GM18502 (cell line): ENCODE data around the gene ALG2.
A peak's percentile ranks its signal among the peaks of the same experiment; 100 is the strongest.

Experiments
- ATAC-seq: cut with Tn5 transposase; IDR thresholded peaks from one replicate; pipeline ENCODE4 v1.9.1; 2021; ENCODE audit warnings: mild to moderate bottlenecking; ENCODE audit not compliant: unreplicated experiment, poor library complexity

Gene ALG2, protein sequence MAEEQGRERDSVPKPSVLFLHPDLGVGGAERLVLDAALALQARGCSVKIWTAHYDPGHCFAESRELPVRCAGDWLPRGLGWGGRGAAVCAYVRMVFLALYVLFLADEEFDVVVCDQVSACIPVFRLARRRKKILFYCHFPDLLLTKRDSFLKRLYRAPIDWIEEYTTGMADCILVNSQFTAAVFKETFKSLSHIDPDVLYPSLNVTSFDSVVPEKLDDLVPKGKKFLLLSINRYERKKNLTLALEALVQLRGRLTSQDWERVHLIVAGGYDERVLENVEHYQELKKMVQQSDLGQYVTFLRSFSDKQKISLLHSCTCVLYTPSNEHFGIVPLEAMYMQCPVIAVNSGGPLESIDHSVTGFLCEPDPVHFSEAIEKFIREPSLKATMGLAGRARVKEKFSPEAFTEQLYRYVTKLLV

DNA sequence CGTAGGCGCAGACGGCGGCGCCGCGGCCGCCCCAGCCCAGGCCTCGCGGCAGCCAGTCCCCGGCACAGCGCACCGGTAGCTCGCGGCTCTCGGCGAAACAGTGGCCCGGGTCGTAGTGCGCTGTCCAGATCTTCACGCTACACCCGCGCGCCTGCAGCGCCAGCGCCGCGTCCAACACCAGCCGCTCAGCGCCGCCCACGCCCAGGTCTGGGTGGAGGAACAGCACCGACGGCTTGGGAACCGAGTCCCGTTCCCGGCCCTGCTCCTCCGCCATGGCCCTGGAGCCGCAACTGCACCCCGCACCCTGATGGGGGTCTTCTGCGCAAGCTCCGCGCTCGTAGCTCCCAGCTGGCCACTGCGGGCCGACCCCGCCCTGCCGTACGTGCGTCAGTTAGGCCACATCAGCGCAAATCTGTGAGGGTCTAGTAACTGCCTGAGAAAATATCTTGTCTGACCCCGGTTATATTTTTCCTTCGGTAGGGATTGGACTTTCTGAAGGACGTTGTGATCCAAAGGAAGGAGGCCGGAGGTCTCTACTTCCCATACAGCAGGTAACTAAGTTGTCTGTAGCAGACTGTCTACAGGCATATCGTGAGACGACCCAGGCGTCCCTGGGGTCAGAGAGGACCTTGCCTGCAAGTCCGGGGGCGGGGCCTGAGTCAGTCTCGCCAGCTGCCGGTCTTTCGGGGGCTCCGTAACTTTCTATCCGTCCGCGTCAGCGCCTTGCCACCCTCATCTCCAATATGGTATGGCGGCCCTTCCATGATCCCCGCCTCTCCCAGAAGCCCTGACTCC is at the start of gene ALG2, which contains the start of gene SEC61B:
Gene ALG2 (minus strand): TSS at position 322 of the 795 bp plus-strand sequence. CDS start 48 bp downstream, at position 274.
Gene SEC61B (plus strand): TSS at position 662 of the 795 bp plus-strand sequence. CDS start 82 bp downstream, at position 744.
- peak; percentile 93 for ATAC-seq

DNA sequence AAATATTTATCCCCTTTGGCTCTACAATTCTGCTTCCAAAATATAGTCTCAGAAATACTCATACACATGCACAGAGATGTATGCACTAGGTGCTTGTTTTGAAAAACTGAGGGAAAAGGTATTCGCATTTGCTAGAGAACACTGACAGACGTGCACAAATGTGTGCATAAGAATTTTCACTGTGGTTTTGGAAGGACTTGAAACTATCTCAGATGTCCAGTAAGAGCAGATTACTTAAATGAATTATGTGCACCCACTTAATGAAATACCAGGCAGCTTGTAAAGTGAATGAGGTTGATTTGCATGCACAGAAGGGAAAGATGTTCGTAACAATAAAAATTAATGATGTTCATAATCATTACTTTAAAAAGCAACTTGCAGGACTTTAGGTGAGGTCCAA is 48.7 kb upstream of the ALG2 start:
- no peak for ATAC-seq

DNA sequence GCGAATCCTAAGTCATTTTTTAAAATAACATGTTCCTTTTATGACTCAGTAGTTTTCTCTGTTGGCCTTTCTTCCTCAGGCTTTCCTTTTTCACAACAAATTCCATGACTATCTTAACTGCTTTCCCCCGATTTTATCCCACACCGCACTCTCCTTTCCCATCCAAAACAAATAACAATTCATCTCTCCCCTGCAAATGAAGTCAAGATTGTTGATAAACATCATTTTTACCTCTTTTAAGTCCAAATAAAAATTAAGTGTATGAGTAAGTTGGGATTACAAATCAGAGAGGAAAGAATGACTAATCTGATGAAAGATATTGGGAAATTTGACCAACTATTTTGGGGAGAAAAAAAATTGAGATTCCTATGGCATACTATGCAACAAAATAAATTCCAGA is 47.7 kb upstream of the ALG2 start:
- ATAC-seq: no peak

DNA sequence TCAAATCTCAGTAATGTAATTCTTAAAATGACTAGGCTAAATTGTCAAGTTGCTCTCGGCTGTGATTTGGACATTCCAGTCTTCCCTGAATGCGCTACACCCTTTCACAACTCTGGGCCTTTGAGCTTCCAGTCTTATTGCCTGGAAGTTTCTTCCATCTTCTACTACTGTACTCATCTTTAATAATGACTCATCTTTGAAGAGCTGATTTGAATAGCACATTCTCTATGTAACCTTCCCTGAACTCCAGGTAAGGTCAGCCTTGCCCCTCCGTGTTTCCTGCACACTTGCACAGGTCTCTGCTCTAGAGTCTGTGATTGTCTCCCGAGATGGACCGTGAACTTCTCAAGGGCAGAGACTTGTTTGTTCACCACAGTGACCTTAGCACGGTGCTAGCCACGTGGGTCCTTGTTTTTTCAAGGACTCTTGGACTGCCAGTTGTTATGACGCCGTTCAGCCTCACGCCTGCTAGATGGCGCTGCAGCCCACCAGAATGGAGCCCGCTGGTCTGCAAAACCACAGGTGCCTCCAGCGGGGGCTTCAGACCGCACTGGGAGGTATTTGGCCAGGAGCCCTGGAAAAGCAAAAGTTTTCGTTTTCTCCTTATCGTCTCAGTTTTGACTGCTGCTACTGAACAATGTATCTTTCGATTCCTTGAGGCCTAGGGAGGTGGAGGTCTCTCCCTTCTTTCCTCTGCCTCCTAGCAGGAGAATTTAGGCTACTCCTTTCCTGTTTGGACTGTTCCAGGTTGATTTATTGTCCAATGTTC is 44.7 kb upstream of the ALG2 start:
- ATAC-seq: peak; percentile 73

DNA sequence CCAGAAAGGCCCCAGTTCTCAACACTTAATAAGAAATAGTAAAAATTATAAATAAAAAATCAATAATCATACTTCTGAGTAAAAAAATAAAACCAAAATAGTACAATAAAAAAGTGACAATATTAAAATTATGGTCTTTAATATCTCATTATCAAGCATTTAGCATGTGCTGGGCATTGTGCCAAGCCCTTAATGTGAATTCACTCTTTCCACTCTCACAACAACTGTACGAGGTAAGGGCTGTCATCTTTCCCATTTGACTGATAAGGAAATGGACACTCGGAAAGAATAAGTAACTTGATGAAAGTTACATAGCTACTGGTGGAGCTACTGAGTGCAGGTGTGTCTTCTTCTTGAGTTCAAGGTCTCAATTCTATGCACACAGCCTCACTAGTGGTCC is 43.9 kb upstream of the ALG2 start:
- no peak for ATAC-seq

DNA sequence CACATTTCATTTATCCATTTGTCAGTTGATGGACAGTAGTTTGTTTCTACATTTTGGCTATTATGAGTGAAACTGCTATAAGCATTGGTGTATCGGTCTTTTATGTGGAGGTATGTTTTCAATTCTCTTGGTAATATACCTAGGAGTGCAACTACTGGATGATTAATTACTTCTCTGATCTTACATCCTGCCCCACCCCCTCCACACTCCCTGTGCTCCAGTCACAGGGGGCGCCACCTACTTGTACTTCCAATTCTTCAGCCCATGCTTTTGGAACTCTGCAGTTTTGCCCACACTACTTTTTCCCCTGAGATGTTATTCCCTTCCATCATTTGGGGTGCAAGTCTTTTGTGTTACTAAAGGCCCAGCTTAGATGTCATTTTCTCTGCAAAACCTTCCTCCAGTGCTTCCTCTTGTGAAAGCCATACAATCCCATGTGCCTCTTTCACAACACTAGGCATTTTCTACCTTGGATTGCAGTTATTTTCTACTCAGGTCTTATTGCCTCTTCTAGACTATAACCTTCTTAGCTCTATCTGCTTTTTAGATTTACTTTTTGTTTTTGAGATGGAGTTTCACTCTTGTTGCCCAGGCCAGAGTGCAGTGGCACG is 42.4 kb upstream of the ALG2 start:
- ATAC-seq: no peak

DNA sequence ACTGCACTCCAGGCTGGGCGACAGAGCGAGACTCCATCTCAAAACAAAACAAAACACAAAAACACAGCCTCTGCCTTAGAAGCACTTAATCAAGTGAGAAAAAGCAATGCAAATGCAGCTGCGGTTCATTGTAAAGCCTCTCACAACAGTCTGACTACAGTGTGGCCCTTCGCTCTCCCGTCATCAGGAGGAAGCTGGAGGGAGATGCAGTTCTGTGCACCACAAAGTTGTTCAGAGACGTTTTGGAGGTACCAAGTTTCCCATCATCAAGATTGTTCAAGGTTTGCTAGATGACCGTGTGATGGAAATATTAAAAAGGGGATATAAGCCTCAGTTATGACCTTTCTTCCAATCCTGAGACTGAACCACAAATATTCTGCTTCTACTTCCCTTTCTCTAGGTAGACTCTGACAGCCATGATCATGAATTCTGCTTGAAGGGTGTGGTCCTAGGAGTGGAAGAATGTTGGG is 41.2 kb upstream of the ALG2 start:
- ATAC-seq: peak; percentile 41

DNA sequence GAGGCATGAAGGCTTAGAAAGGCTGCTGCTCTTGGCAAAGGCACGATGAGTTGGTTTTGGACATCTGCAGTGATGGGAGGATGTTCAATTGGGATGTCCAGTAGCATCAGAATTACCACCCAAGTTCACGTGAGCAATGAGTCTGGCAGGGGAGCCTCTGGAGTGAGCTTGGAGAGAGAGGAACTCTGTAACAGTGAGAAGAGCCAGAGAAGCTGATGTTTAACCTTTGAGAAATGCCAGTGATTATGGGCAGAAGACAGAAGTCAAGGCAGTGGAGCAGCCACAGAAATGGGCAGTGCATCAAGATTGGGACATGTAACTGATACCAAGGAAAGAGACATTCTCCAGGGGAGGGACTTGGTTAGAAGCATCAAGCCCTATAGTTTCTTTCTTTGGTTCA is 40.2 kb upstream of the ALG2 start:
- ATAC-seq: no peak

DNA sequence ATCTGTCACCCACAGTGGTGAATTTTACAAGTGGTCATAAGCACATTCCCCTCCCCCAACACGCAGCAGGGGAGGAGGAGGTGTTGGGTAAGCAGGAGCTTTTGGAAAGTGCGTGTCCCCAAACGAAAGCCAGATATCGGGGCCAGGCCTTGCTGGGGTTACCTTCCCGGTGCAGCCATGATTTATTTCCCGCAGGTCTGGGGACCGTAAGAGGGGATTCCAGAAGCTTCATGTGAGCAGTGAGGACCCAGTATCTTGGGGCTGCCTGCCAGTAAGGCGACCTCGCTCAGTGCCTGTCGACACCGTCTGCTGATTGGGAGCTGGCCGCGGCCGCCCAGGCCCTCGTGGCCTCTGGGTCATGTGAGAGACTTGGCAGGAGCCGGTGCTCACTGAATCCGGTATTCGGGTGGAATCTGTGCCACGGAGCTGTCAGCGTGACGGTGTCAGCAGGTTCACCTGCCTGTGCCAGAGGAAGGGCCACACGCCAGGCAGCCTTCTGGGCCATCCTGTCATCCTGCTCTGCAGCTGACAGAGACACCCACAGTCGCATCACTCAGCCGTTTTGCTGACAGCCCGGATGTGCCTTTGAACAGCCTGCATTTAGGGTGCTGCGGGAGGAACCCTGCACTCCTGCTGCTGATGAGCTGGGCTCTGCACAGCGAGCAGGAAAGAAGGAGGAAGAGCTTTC is 37.6 kb upstream of the ALG2 start:
- ATAC-seq: peak; percentile 82

DNA sequence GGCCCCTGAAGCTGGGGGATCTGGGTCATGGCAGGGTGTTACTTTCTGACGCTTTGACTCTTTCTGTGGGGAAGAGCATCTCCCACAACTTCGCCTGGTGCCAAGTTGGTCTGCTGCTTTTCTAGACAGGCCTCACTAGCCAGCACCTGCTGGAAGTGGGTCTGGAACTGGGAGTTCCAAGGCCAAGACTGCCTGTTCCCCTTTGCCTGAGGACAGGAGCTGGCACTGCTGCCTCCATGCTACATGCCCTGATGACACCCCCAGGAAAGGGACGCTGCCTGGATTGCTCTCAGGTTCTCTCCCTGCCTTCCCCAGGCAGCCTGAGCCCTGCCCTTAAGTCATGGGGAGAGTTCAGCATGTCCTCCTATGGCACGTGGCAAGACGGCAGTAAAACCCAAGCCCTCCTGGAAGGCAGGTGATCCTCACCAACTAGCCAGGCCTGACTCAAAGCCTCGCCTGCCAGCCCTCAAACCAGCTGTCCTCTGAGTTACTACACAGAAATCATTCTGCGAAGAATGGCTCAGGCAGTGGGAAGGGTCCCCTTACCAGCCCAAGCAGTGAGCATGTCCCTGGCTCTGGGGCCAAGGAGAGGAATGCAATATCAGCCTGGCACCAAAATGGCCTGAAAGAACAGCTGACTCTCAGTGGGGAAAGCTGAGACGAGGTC is 36.1 kb upstream of the ALG2 start:
- ATAC-seq: no peak

DNA sequence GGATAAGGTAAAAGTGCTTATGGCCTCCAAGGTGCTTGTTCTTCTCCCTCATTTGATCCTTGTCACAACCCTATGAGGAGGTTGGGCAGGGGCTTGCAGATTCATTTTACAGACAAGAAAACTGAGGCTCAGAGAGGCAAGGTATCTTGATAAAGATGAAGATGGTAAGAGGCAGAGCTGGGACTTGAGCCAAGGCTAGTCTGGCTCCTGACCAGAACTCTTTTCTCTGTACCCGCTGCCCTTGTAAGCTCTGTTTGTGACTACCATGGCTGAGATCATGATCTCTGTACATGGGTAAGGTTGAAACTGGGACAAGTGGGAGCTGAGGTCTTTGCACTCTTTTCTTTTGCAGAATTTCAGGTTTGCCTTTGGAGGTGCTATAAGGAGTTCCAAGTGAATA is 33.9 kb upstream of the ALG2 start:
- no peak for ATAC-seq

DNA sequence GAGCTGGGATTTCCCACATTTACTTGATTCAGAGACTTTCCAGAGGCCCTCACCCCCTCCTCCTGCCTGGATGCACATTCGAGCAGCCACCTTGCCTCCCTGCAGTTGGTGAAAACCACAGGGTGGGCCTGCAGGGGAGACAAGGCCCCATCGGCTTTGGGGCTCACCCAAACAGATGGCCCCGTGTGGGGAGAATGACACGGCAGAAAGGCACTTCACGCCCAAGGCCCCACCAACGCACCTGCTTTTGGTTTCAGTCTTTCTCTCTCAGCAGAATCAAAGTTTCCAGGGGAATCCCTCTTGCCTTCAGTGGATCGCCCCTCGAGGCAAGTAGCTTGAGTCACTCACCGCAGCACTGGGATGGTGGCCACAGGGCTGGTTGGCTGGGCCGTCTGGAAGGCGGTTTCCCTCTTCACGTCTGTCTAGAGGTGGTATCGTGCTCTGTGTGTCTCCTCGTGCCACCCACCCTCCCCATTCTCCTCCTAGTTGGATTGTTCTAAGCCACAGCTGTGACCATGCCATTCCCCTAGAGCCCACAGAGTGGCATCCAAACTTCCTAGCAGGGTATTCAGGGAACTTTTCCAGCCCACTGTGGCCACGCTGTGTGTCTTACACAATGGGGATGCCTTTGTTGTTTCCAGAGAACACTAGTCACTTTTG is 32.2 kb upstream of the ALG2 start:
- ATAC-seq: peak; percentile 84

DNA sequence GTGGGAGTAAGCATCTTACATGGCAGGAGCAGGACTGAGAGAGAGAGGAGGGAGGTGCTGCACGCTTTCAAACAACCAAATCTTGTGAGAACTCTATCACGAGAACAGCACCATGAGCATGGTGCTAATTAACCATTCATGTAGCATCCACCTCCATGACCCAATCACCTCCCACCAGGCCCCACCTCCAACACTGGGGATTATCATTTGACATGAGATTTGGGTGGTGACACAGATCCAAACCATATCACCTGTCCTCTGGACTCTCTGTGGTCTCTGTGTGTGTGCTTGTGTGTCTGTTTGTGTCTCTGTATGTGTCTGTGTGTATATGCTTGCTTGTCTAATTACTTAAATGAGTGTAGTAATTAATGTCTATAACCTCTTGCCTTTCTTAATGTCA is 31.4 kb upstream of the ALG2 start:
- ATAC-seq: peak; percentile 47

DNA sequence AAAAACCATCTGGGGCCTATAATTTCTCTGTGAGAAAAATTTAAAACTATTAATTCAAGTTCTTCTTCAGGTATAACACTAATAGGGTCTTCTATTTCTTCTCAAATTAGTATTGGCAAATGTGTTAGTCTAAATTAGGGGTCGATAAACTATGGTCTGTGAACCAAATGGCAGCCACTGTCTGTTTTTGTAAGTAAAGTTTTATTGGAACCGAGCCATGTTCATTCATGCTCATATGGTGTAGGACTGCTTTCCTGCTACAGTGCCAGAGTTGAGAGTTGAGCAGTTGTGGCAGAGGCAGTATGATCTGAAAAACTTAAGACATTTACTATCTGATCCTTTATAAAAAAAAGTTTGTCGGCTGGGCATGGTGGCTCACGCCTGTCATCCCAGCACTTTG is 29.4 kb upstream of the ALG2 start:
- no peak for ATAC-seq

DNA sequence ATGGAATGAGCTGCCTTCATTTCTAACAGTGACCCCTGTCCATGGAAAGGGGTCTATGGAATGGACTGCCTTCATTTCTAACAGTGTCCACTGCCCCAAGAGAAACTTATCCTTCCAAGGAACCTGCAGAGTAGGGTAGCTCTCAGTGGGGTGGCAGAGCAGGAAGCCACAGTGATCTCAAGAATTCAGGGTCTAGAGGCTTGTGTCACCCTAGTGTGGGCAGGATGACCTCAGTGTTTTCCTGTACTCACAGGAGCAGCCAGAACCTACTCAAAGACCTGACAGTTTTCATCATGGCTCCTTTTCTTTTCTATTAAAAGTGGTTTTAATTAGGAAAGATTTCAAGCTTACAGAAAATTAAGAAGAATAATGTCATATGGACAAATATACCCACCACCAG is 27.9 kb upstream of the ALG2 start:
- no peak for ATAC-seq

DNA sequence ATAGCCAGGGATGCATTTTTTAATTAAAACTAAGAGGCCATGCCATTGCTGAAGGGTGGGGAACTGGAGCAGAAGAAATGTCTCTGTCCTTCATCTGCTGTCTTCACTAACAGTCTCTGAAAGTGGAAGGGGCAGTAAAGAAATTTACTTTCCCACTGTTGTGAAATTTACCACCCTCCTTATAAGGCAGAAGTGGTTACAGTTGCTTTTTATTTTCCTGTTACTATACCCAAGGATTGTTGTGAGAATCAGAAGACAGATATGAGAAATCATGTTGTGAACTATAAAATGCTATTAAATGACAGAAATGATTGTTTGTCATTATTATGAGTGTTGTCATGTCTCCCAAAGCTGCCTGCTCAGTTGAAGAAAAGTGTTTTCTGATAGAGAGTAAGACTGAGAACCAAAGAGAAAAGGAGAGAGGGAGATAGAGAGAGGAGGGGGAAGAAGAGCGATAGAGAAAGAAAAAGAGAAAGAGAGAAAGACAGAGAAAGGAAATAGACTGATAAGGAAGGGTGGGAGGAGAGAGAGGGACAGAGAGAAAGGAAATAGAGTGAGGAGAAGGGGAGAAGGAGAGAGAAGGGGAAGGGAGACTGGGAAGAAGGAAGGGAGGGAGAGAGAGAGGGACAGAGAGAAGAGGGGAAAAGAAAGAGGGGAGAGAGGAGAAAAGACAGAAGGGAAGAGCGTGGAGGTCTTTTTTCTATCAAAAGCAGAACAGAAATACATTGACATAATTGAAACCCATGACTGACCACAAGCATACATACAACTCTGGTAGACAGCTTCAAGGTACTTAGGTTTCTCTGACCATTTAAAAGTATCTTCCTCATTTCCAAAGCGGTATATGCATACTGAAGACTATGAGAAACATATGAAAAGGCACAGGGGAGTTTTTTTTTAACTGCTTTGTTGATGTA is 22.9 kb upstream of the ALG2 start:
- peak; percentile 93 for ATAC-seq

DNA sequence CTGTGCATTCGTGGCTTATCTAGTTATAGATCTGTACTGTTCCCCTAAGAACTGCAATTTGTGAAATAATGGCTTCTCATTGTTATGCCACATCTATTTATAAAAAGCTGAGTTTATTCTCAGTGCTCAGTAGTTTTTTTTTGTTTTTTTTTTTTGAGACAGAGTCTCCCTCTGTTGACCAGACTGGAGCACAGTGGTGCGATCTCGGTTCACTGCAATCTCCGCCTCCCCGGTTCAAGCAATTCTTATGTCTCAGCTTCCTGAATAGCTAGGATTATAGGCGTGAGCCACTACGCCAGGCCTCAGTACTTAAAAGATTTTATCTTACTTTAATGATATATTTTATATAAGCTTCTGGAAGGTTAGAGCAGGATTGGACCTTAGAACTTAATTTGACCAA is 19.4 kb upstream of the ALG2 start:
- ATAC-seq: no peak
